CD4-positive, alpha-beta T cell (primary cell): ENCODE measurements around the gene CADPS. TPM values are rescaled to one million over a fixed set of nuclear protein-coding genes. Genes with fewer than 3 reads are reported as not detected.

Source experiments
- ATAC-seq: fragments of 200-7000 bp; cut with Tn5 transposase; one replicate; pipeline ENCODE4 v1.10.0; 2022; ENCODE audit warnings: mild to moderate bottlenecking; ENCODE audit not compliant: poor library complexity
- CTCF ChIA-PET: fragments of 350-600 bp; sonication (Branson Sonifier 250); formaldehyde crosslinking; loops from one replicate; lab custom pipeline; 2021; ENCODE audit warnings: antibody characterized with exemption, inconsistent platforms; lab: Charles Lee
- POLR2A ChIA-PET: fragments of 350-600 bp; sonication (Branson Sonifier 250); formaldehyde crosslinking; loops from one replicate; lab custom pipeline; 2021; ENCODE audit warnings: antibody characterized with exemption, inconsistent platforms; lab: Charles Lee
- DNase-seq, 14 experiments: peaks; one replicate each; pipeline ENCODE4 v3.0.0-alpha.2; 2013 to 2020; ENCODE audit warnings: mixed read lengths in 2 of 14
- H3K27ac ChIP-seq, 2 donors: one replicate each; pipeline versions ENCODE4 v1.5.1 to v1.7.0; 2013; ENCODE audit warnings: low read length in 2 of 2, low read depth in 1 of 2, mild to moderate bottlenecking in 1 of 2
- H3K27me3 ChIP-seq, 2 experiments: 1 replicate in 1 of 2; 2 replicates in 1 of 2; pipeline versions ENCODE4 v1.6.1 to v1.7.0; 2013; ENCODE audit warnings: low read length in 2 of 2, control low read depth in 1 of 2, mild to moderate bottlenecking in 1 of 2, moderate library complexity in 1 of 2; ENCODE audit not compliant: insufficient read depth in 2 of 2, control insufficient read depth in 1 of 2
- H3K36me3 ChIP-seq: one replicate; pipeline ENCODE4 v1.6.1; 2013; ENCODE audit warnings: low read length, control low read depth; ENCODE audit not compliant: insufficient read depth
- H3K4me1 ChIP-seq: one replicate; pipeline ENCODE4 v1.6.1; 2013; ENCODE audit warnings: low read length, control low read depth; ENCODE audit not compliant: insufficient read depth
- H3K4me3 ChIP-seq: one replicate; pipeline ENCODE4 v1.5.1; 2013; ENCODE audit warnings: mild to moderate bottlenecking, low read length, moderate library complexity
- H3K9me3 ChIP-seq, 2 experiments: 1 replicate in 1 of 2; 2 replicates in 1 of 2; pipeline versions ENCODE4 v1.6.1 to v1.7.0; 2013; ENCODE audit warnings: low read length in 2 of 2, mild to moderate bottlenecking in 2 of 2, control low read depth in 1 of 2, moderate library complexity in 1 of 2; ENCODE audit not compliant: control insufficient read depth in 1 of 2, insufficient read depth in 1 of 2
- H3K27ac Mint-ChIP-seq: one replicate; pipeline ENCODE4 v1.8.0; 2020; ENCODE audit warnings: mixed read lengths
- H3K27me3 Mint-ChIP-seq: one replicate; pipeline ENCODE4 v1.8.0; 2021; ENCODE audit warnings: mixed read lengths
- H3K36me3 Mint-ChIP-seq: one replicate; pipeline ENCODE4 v1.8.0; 2021; ENCODE audit warnings: low read depth, mixed read lengths
- H3K4me1 Mint-ChIP-seq: one replicate; pipeline ENCODE4 v1.8.0; 2021; ENCODE audit warnings: low read depth, mixed read lengths
- H3K4me3 Mint-ChIP-seq: one replicate; pipeline ENCODE4 v1.8.0; 2020; ENCODE audit warnings: mild to moderate bottlenecking, mixed read lengths
- H3K9me3 Mint-ChIP-seq: one replicate; pipeline ENCODE4 v1.8.0; 2020; ENCODE audit warnings: mixed read lengths
- CTCF ChIP-seq: fragments of 200-600 bp; IDR thresholded peaks from one replicate; pipeline ENCODE4 v1.8.0; 2022; ENCODE audit warnings: antibody characterized with exemption, mild to moderate bottlenecking
- intact Hi-C, 2 experiments: fragments of 100-400 bp; cut with DNase I in 1 of 2; cut with micrococcal nuclease in 1 of 2; formaldehyde crosslinking; loops; one replicate each; pipeline versions ENCODE4 v1.15.1 to v1.9.0; 2023 to 2025; cut with DNase I, micrococcal nuclease
- total RNA-seq, 174 experiments: library from RNA in 2 of 174; stranded (reverse) in 2 of 174; gene quantifications; one replicate each; pipeline ENCODE4 v1.2.3 and lab custom pipeline; 2021 to 2026

Gene CADPS
- total RNA-seq, 2 experiments from 2014 or later, result not detected

GRCh38 chr3:62688812-62689211, 186.4 kb downstream of the CADPS start:
- no peaks in the 10 kb centered on the region for H3K9me3 ChIP-seq
- H3K36me3 Mint-ChIP-seq, result no peaks in the 10 kb centered on the region
- no peak overlapping the region for H3K4me3 ChIP-seq
- ATAC-seq (no peak), DNase-seq (no peak)
- POLR2A ChIA-PET, result no interaction called here
- no peak overlapping the region for H3K27ac Mint-ChIP-seq
- CTCF ChIA-PET, result no interaction called here
- no peak overlapping the region for H3K4me3 Mint-ChIP-seq
- H3K9me3 Mint-ChIP-seq, result no peaks in the 10 kb centered on the region
- intact Hi-C loops, result no loop called here
- H3K4me1 Mint-ChIP-seq, result no peaks in the 10 kb centered on the region
- H3K27me3 ChIP-seq, result no peaks in the 10 kb centered on the region
- H3K4me1 ChIP-seq, result no peaks in the 10 kb centered on the region
- no peaks in the 10 kb centered on the region for H3K36me3 ChIP-seq
- H3K27ac ChIP-seq, result no peak overlapping the region
- H3K27me3 Mint-ChIP-seq, result no peaks in the 10 kb centered on the region
- no peak for TF ChIP-seq CTCF

- DNase-seq (no peak), ATAC-seq (no peak)
- Mint-ChIP-seq H3K4me1 (no peaks in the 10 kb centered on the region), H3K36me3 (no peaks in the 10 kb centered on the region), H3K9me3 (no peaks in the 10 kb centered on the region), H3K4me3 (no peak overlapping the region), H3K27me3 (no peaks in the 10 kb centered on the region), H3K27ac (no peak overlapping the region)
- no peaks in the 10 kb centered on the region for H3K9me3 ChIP-seq
- H3K4me1 ChIP-seq, result no peaks in the 10 kb centered on the region
- no peak overlapping the region for H3K4me3 ChIP-seq
- intact Hi-C loops, result no loop called here
- H3K27ac ChIP-seq, result no peak overlapping the region
- TF ChIP-seq CTCF, result no peak
- no peaks in the 10 kb centered on the region for H3K27me3 ChIP-seq
- ChIA-PET CTCF (no interaction called here), POLR2A (no interaction called here)
- no peaks in the 10 kb centered on the region for H3K36me3 ChIP-seq
These were observed 187.2 kb downstream of the CADPS start for GRCh38 chr3:62688050-62688449.

GRCh38 chr3:62686503-62687294, 188.5 kb downstream of the CADPS start:
- Histone ChIP-seq H3K9me3 (no peaks in the 10 kb centered on the region), H3K4me1 (no peaks in the 10 kb centered on the region), H3K4me3 (no peak overlapping the region), H3K27me3 (no peaks in the 10 kb centered on the region), H3K27ac (no peak overlapping the region), H3K36me3 (no peaks in the 10 kb centered on the region)
- Mint-ChIP-seq H3K4me3 (no peak overlapping the region), H3K27ac (no peak overlapping the region), H3K9me3 (no peaks in the 10 kb centered on the region), H3K27me3 (no peaks in the 10 kb centered on the region), H3K36me3 (no peaks in the 10 kb centered on the region), H3K4me1 (no peaks in the 10 kb centered on the region)
- intact Hi-C loops, result no loop called here
- ATAC-seq (no peak), DNase-seq (no peak)
- ChIA-PET CTCF (no interaction called here), POLR2A (no interaction called here)
- TF ChIP-seq CTCF, result no peak
